Measurements from ENCODE around the gene LENEP. TPM values are rescaled to one million over a fixed set of nuclear protein-coding genes. Genes with fewer than 3 reads are reported as not detected.

LENEP gene
- total RNA-seq, 2 experiments from 2014 or later: 0.78 to 2.3 TPM

DNA sequence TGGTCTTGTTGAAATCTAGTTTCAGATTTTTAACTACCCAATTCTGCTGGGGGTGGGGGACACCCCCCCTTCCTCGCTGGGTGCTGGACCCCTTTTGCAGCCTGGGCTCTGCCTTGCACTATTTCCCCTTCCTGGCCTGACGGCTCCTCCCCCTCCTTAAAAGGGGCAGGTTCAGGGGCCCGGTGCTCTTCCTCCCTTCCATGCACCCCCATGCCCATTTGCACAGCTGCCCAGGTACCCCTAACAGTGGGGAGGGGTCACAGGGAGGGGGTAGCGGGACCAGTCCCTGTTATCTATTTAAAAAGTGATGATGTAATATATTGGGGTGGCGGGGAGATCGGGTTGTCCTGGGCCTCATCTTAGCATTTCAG lies 24.5 kb downstream of the LENEP start:
- peak; percentile 48 for DNase-seq (ENCODE audit: low spot score)
- H3K4me2 ChIP-seq (ENCODE audit: low read length): peak overlapping the region; percentile 77
- peaks cover 22% of the 10 kb centered on the region; the same call in 1 of the 2 replicates for H3K36me3 ChIP-seq (ENCODE audit: insufficient read depth, low read length)
- no peaks in the 10 kb centered on the region for H3K9me3 ChIP-seq (ENCODE audit: low read length)
- no peaks in the 10 kb centered on the region for H3K79me2 ChIP-seq (ENCODE audit: insufficient read depth, low read depth, low read length)
- H3K27ac ChIP-seq (ENCODE audit: low read depth, low read length, poor library complexity, severe bottlenecking): peak overlapping the region; percentile 79
- H3K4me3 ChIP-seq (ENCODE audit: low read depth, low read length, poor library complexity, severe bottlenecking): peak overlapping the region; percentile 64
- H2AFZ ChIP-seq (ENCODE audit: low read length): peak overlapping the region; percentile 40; the same call in 1 of the 2 replicates
- ChIA-PET POLR2A (interaction anchor here (2.5 kb wide), 1 partner anchor 14 kb away, joined by 10 read pairs; no protein-coding TSS in a partner anchor), CTCF (ENCODE audit: unreplicated experiment) (interaction anchor here (0.5 to 1.3 kb wide), 3 partner anchors 10 to 33 kb away, joined by 3 to 5 read pairs (median 5); partner anchors contain the start of gene ADAM15)
- no peaks in the 10 kb centered on the region for H3K9me2 ChIP-seq (ENCODE audit: insufficient read depth, low read length)
- H3K4me1 ChIP-seq (ENCODE audit: insufficient read depth, low read length, poor library complexity, severe bottlenecking): peaks cover 59% of the 10 kb centered on the region
- TF ChIP-seq, protein P1, sequence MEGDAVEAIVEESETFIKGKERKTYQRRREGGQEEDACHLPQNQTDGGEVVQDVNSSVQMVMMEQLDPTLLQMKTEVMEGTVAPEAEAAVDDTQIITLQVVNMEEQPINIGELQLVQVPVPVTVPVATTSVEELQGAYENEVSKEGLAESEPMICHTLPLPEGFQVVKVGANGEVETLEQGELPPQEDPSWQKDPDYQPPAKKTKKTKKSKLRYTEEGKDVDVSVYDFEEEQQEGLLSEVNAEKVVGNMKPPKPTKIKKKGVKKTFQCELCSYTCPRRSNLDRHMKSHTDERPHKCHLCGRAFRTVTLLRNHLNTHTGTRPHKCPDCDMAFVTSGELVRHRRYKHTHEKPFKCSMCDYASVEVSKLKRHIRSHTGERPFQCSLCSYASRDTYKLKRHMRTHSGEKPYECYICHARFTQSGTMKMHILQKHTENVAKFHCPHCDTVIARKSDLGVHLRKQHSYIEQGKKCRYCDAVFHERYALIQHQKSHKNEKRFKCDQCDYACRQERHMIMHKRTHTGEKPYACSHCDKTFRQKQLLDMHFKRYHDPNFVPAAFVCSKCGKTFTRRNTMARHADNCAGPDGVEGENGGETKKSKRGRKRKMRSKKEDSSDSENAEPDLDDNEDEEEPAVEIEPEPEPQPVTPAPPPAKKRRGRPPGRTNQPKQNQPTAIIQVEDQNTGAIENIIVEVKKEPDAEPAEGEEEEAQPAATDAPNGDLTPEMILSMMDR (conservative IDR thresholded peaks at IDR 0.05; ENCODE audit: low read length): no peak; the same call in 1 of the 2 replicates
- no peak for TF ChIP-seq EZH2phosphoT487 (IDR thresholded peaks at IDR 0.05; ENCODE audit: borderline replicate concordance, low read depth, low read length)
- no peaks in the 10 kb centered on the region for H4K20me1 ChIP-seq (ENCODE audit: insufficient read depth, low read length)
- intact Hi-C loops (cut with micrococcal nuclease; ENCODE audit: unreplicated experiment): loop anchor here (1.0 to 2.0 kb wide), 5 partner anchors 16 to 67 kb away; partner anchors contain the start of genes FLAD1, PYGO2 and ZBTB7B
- no TSS peak for BruUV-seq (replicated peaks)

DNA sequence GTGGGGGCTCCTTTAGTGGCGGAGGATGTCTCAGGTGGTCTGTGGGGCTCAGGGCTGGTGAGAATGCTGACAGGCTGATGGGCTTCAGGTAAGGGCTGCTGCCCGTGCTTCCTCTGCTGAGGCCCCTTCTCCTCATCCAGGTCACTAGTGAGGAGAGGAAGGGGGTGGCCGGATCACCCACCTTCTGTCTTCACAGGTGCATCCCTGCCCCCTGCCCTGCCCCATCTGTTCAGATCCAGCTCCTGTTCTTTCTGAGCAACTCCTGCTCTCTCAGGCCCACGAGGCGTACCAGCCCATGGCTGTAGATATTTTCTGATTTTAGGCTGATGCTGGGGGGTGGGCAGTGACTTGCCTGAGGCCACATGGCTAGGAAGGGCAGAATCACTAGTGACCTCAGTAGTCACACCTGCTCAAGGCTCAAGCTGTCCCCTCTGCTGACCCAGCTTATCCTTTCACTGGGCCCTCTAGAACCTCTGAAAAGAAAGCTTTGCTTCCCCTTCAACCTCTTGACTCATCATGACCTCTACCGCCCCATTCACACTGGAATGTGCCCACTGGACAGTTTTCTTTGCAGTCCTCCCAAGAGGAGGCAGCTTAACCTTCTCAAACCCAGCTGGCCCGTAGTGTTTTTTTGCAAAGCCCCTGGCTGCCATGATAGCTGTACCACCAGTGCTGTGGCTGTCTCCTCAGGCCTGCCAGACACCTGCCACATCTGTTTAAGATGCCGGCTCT lies 25.4 kb downstream of the LENEP start:
- TF ChIP-seq, protein P1 (conservative IDR thresholded peaks at IDR 0.05; ENCODE audit: low read length): no peak
- no peak for TF ChIP-seq EZH2phosphoT487 (IDR thresholded peaks at IDR 0.05; ENCODE audit: borderline replicate concordance, low read depth, low read length)
- H3K36me3 ChIP-seq (ENCODE audit: insufficient read depth, low read length): peaks cover 22% of the 10 kb centered on the region; the same call in 1 of the 2 replicates

More for the DNA sequence above, 25.4 kb downstream of the LENEP start:
- no peaks in the 10 kb centered on the region for H3K9me2 ChIP-seq (ENCODE audit: insufficient read depth, low read length)
- no peak overlapping the region for H2AFZ ChIP-seq (ENCODE audit: low read length)
- BruUV-seq (replicated peaks): no TSS peak
- no peak overlapping the region for H3K27ac ChIP-seq (ENCODE audit: low read depth, low read length, poor library complexity, severe bottlenecking)
- no peaks in the 10 kb centered on the region for H3K9me3 ChIP-seq (ENCODE audit: low read length)
- peak overlapping the region; percentile 77 for H3K4me2 ChIP-seq (ENCODE audit: low read length)
- ChIA-PET CTCF (ENCODE audit: unreplicated experiment) (interaction anchor here (1.3 kb wide), 1 partner anchor 36 kb away, joined by 3 read pairs; the partner anchor contains the start of gene FLAD1), POLR2A (no interaction called here)
- no peak for DNase-seq (ENCODE audit: low spot score)
- no peaks in the 10 kb centered on the region for H4K20me1 ChIP-seq (ENCODE audit: insufficient read depth, low read length)
- H3K4me3 ChIP-seq (ENCODE audit: low read depth, low read length, poor library complexity, severe bottlenecking): peak overlapping the region; percentile 64
- H3K79me2 ChIP-seq (ENCODE audit: insufficient read depth, low read depth, low read length): no peaks in the 10 kb centered on the region
- intact Hi-C loops (cut with micrococcal nuclease; ENCODE audit: unreplicated experiment): no loop called here
- peaks cover 51% of the 10 kb centered on the region for H3K4me1 ChIP-seq (ENCODE audit: insufficient read depth, low read length, poor library complexity, severe bottlenecking)
